HG02943 (cell line): ENCODE data around the gene TMEM94.

Source experiments
- ATAC-seq: cut with Tn5 transposase; IDR thresholded peaks from one replicate; pipeline ENCODE4 v1.9.1; 2021; ENCODE audit warnings: mild to moderate bottlenecking, low read depth, moderate library complexity; ENCODE audit not compliant: unreplicated experiment

TMEM94 gene

GRCh38 chr17:75494326-75494877 lies 38.0 kb downstream of the TMEM94 start:
- ATAC-seq: no peak

GRCh38 chr17:75496005-75496404 lies 39.6 kb downstream of the TMEM94 start:
- ATAC-seq: no peak

- ATAC-seq: no peak
Measured at GRCh38 chr17:75498039-75498725, 41.7 kb downstream of the TMEM94 start.

- ATAC-seq: no peak
Measured at GRCh38 chr17:75498726-75499213, 42.3 kb downstream of the TMEM94 start.

- no peak for ATAC-seq
Measured at GRCh38 chr17:75499313-75500022, 43.0 kb downstream of the TMEM94 start.

GRCh38 chr17:75500419-75501216 lies 44.2 kb downstream of the TMEM94 start:
- no peak for ATAC-seq

GRCh38 chr17:75501378-75502071 lies 45.1 kb downstream of the TMEM94 start:
- no peak for ATAC-seq

- no peak for ATAC-seq
Measured at GRCh38 chr17:75502072-75502720, 45.8 kb downstream of the TMEM94 start.

GRCh38 chr17:75502721-75503329 lies 46.4 kb downstream of the TMEM94 start:
- no peak for ATAC-seq

- ATAC-seq: no peak
Measured at GRCh38 chr17:75503337-75503950, 47.0 kb downstream of the TMEM94 start.

GRCh38 chr17:75503976-75504346 lies 47.5 kb downstream of the TMEM94 start:
- no peak for ATAC-seq

- no peak for ATAC-seq
Measured at GRCh38 chr17:75504347-75505151, 48.1 kb downstream of the TMEM94 start.

- ATAC-seq: no peak
Measured at GRCh38 chr17:75505152-75505409, 48.6 kb downstream of the TMEM94 start.

GRCh38 chr17:75505640-75506039 lies 49.2 kb downstream of the TMEM94 start:
- no peak for ATAC-seq

GRCh38 chr17:75506134-75506533 lies 49.7 kb downstream of the TMEM94 start:
- no peak for ATAC-seq

GRCh38 chr17:75506888-75507287 lies 50.5 kb downstream of the TMEM94 start:
- no peak for ATAC-seq

- no peak for ATAC-seq
Measured at GRCh38 chr17:75507733-75508719, 51.6 kb downstream of the TMEM94 start.
